Mesothelial cell of epicardium (in vitro differentiated cells): ENCODE measurements around the gene KRTAP21-3. TPM values are rescaled to one million over a fixed set of nuclear protein-coding genes. Genes with fewer than 3 reads are reported as not detected.

Source experiments
- DNase-seq, 2 experiments: peaks; one replicate each; pipeline ENCODE4 v3.0.0; 2021; ENCODE audit warnings: low spot score in 2 of 2; ENCODE audit not compliant: unreplicated experiment in 2 of 2
- H3K27ac Mint-ChIP-seq: 2 replicates; pipeline ENCODE4 v1.8.0; 2021; ENCODE audit warnings: mixed read lengths
- H3K27me3 Mint-ChIP-seq: 2 replicates; pipeline ENCODE4 v1.8.0; 2021; ENCODE audit warnings: low read depth, mixed read lengths
- H3K36me3 Mint-ChIP-seq: 2 replicates; pipeline ENCODE4 v1.8.0; 2021; ENCODE audit warnings: mixed read lengths
- H3K4me1 Mint-ChIP-seq: 2 replicates; pipeline ENCODE4 v1.8.0; 2021; ENCODE audit warnings: mixed read lengths
- H3K4me3 Mint-ChIP-seq: 2 replicates; pipeline ENCODE4 v1.8.0; 2021; ENCODE audit warnings: mild to moderate bottlenecking, moderate library complexity, mixed read lengths
- H3K9me3 Mint-ChIP-seq: 2 replicates; pipeline ENCODE4 v1.8.0; 2021; ENCODE audit warnings: mixed read lengths
- total RNA-seq: library from RNA; stranded (reverse); gene quantifications from 3 replicates; pipeline ENCODE4 v1.2.1, GENCODE V29; 2021
- TF ChIP-seq, protein P1 (sequence below): fragments of 200-600 bp; sonication (generic); IDR thresholded peaks from one replicate; pipeline ENCODE4 v1.5.0; 2021; ENCODE audit warnings: antibody characterized with exemption; ENCODE audit not compliant: unreplicated experiment

The KRTAP21-3 gene
- total RNA-seq, 1 donor from 2014 or later = not detected

DNA sequence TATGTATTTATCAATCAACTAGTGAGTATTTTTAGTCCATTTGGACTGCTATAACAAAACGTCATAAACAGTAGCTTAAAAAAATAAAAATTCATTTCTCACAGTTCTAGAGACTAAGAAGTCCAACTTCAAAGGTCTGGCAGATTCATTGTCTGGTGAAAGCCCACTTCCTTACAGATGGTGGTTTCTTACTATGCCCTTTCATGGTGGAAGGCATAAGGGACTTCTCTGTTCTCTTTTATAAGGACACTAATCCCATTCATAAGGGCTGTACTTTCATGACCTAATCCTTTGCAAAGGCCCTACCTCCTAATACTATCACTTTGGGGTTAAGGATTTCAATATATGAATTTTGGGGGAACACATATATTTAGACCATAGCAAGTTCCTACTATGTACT is 38.0 kb downstream of the KRTAP21-3 start:
- no peak for DNase-seq
- H3K36me3 Mint-ChIP-seq = no peaks in the 10 kb centered on the region
- no peak overlapping the region for H3K27ac Mint-ChIP-seq
- TF ChIP-seq, protein P1, sequence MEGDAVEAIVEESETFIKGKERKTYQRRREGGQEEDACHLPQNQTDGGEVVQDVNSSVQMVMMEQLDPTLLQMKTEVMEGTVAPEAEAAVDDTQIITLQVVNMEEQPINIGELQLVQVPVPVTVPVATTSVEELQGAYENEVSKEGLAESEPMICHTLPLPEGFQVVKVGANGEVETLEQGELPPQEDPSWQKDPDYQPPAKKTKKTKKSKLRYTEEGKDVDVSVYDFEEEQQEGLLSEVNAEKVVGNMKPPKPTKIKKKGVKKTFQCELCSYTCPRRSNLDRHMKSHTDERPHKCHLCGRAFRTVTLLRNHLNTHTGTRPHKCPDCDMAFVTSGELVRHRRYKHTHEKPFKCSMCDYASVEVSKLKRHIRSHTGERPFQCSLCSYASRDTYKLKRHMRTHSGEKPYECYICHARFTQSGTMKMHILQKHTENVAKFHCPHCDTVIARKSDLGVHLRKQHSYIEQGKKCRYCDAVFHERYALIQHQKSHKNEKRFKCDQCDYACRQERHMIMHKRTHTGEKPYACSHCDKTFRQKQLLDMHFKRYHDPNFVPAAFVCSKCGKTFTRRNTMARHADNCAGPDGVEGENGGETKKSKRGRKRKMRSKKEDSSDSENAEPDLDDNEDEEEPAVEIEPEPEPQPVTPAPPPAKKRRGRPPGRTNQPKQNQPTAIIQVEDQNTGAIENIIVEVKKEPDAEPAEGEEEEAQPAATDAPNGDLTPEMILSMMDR = no peak
- no peaks in the 10 kb centered on the region for H3K27me3 Mint-ChIP-seq
- H3K9me3 Mint-ChIP-seq = peaks cover 63% of the 10 kb centered on the region
- H3K4me3 Mint-ChIP-seq = no peak overlapping the region
- no peaks in the 10 kb centered on the region for H3K4me1 Mint-ChIP-seq

DNA sequence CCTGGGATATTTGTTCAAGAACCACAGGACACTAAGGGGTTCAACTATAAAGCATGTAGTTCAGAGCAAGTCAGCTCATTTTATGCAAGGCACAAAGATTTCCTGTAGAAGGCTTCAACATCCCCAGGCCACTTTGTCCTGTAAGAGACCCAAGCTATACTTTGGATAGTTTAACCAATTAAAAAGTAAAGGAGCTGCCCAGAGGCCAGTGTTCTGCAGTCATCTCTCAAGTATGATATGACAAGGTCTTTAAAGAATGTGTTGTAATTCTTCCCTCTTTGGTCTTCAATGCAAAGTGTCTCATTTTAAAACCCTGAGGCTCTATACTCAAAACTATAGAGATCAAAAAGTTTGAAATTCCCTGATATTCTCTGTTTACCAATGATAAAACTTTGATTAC is 41.8 kb downstream of the KRTAP21-3 start:
- Mint-ChIP-seq H3K36me3 (no peaks in the 10 kb centered on the region), H3K27ac (no peak overlapping the region), H3K4me3 (no peak overlapping the region), H3K27me3 (no peaks in the 10 kb centered on the region), H3K4me1 (no peaks in the 10 kb centered on the region), H3K9me3 (peaks cover 56% of the 10 kb centered on the region)
- no peak for DNase-seq
- TF ChIP-seq, protein P1 = no peak

DNA sequence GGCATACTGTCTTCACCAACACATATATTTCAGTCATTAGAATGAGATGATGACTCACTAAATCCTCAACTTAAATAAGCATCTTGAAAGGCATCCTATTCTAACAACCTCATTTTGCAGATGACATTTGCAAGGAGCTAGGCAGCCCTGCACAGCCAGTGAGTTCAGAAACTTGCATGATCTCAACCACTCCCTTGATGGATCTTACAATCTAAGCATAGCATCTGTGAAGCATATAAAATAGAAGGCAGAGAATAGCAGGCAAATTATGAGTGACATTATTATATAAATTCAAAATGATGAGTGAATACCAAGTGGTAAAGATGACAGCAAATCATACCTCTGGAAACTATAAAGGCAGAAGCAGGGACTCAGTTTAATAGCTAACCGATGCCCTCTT is 44.3 kb downstream of the KRTAP21-3 start:
- Mint-ChIP-seq H3K27ac (no peak overlapping the region), H3K4me3 (no peak overlapping the region), H3K4me1 (no peaks in the 10 kb centered on the region), H3K27me3 (no peaks in the 10 kb centered on the region), H3K9me3 (peaks cover 66% of the 10 kb centered on the region), H3K36me3 (no peaks in the 10 kb centered on the region)
- TF ChIP-seq, protein P1 = no peak
- no peak for DNase-seq

DNA sequence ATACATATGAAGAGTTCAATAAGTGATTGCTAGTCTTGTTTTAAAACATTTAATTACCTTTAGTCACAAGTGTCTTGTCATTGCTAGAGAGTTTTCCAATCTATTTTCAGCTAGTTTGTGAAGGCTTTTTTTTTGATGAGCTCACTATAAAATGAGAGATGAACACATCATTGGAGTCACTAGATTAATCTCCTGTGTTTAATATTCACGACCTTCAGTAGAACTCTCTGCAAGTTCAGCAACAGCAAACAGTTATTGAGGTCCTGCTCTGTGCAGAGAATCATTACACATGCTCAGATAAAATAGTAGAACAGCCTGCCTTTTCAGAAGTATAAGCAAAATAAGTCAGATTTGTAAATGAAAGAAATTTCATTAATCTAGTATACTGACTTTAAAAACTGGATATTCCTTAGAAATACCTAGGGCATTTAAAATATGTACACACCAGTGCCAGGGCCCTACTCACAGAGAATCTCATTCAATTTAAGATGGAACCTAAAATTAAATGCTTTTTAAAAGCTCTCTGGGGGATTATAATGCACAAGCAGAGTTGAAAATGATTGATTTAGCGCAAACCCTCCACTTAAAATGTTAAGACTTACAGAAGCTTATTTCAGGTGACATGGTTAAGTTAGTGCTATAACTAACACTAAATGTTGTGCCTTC is 45.5 kb downstream of the KRTAP21-3 start:
- H3K36me3 Mint-ChIP-seq = no peaks in the 10 kb centered on the region

DNA sequence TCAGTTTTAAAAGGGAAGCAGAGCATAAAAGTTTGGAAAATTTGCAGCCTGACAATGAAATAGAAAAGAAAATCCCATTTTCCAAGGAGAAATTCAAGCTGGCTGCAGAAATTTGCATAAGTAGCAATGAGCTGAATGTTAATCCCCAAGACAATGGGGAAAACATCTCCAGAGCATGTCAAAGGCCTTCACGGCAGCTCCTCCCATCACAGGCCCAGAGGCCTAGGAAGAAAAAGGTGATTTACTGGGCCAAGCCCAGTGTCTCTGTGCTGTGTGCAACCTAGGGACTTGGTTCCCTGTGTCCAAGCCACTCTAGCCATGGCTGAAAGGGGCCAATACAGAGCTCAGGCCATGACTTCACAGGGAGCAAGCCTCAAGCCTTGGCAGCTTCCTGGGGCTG is 49.8 kb downstream of the KRTAP21-3 start:
- DNase-seq = no peak
- H3K27me3 Mint-ChIP-seq = no peaks in the 10 kb centered on the region
- H3K4me1 Mint-ChIP-seq = no peaks in the 10 kb centered on the region
- TF ChIP-seq, protein P1 = no peak
- H3K9me3 Mint-ChIP-seq = peaks cover 65% of the 10 kb centered on the region
- H3K27ac Mint-ChIP-seq = no peak overlapping the region
- no peaks in the 10 kb centered on the region for H3K36me3 Mint-ChIP-seq
- no peak overlapping the region for H3K4me3 Mint-ChIP-seq

More for the DNA sequence above, 45.5 kb downstream of the KRTAP21-3 start:
- DNase-seq = no peak
- no peak overlapping the region for H3K4me3 Mint-ChIP-seq
- TF ChIP-seq, protein P1 = no peak
- H3K4me1 Mint-ChIP-seq = no peaks in the 10 kb centered on the region
- peaks cover 62% of the 10 kb centered on the region for H3K9me3 Mint-ChIP-seq
- no peaks in the 10 kb centered on the region for H3K27me3 Mint-ChIP-seq
- H3K27ac Mint-ChIP-seq = no peak overlapping the region

Other genes starting within 250 kb of the KRTAP21-3 start
- gene KRTAP19-1, start 238.4 kb downstream of the KRTAP21-3 start, total RNA-seq = not detected in 3 replicates
- not detected in 3 replicates for gene KRTAP19-2, start 231.3 kb downstream of the KRTAP21-3 start, total RNA-seq
- not detected in 3 replicates for gene KRTAP19-3, start 226.8 kb downstream of the KRTAP21-3 start, total RNA-seq
- not detected in 3 replicates for gene KRTAP19-4, start 221.6 kb downstream of the KRTAP21-3 start, total RNA-seq
- gene KRTAP19-5, start 216.6 kb downstream of the KRTAP21-3 start, total RNA-seq = not detected in 3 replicates
- gene KRTAP19-6, start 176.9 kb downstream of the KRTAP21-3 start, total RNA-seq = not detected in 3 replicates
- gene KRTAP19-7, start 157.5 kb downstream of the KRTAP21-3 start, total RNA-seq = not detected in 3 replicates
- gene KRTAP22-2, start 128.4 kb downstream of the KRTAP21-3 start, total RNA-seq = not detected in 3 replicates
- not detected in 3 replicates for gene KRTAP6-3, start 126.3 kb downstream of the KRTAP21-3 start, total RNA-seq
- not detected in 3 replicates for gene KRTAP6-2, start 119.9 kb downstream of the KRTAP21-3 start, total RNA-seq
- not detected in 3 replicates for gene KRTAP22-1, start 117.7 kb downstream of the KRTAP21-3 start, total RNA-seq
- gene KRTAP6-1, start 104.8 kb downstream of the KRTAP21-3 start, total RNA-seq = not detected in 3 replicates
- not detected in 3 replicates for gene KRTAP20-1, start 102.4 kb downstream of the KRTAP21-3 start, total RNA-seq
- not detected in 3 replicates for gene KRTAP20-4, start 98.2 kb downstream of the KRTAP21-3 start, total RNA-seq
- not detected in 3 replicates for gene KRTAP20-2, start 83.6 kb downstream of the KRTAP21-3 start, total RNA-seq
- not detected in 3 replicates for gene KRTAP20-3, start 75.9 kb downstream of the KRTAP21-3 start, total RNA-seq
- not detected in 3 replicates for gene KRTAP21-2, start 28.5 kb upstream of the KRTAP21-3 start, total RNA-seq
- gene KRTAP21-1, start 36.7 kb upstream of the KRTAP21-3 start, total RNA-seq = not detected in 3 replicates
- not detected in 3 replicates for gene KRTAP8-1, start 94.5 kb upstream of the KRTAP21-3 start, total RNA-seq
- not detected in 3 replicates for gene KRTAP7-1, start 111.0 kb upstream of the KRTAP21-3 start, total RNA-seq
- not detected in 3 replicates for gene KRTAP11-1, start 162.8 kb upstream of the KRTAP21-3 start, total RNA-seq